CD4-positive, alpha-beta T cell (primary cell): ENCODE results near the gene PPFIBP2. TPM values are rescaled to one million over a fixed set of nuclear protein-coding genes. Genes with fewer than 3 reads are reported as not detected.

Experiments used
- ATAC-seq: fragments of 200-7000 bp; cut with Tn5 transposase; one replicate; pipeline ENCODE4 v1.10.0; 2022; ENCODE audit warnings: mild to moderate bottlenecking; ENCODE audit not compliant: poor library complexity
- CTCF ChIA-PET: fragments of 350-600 bp; sonication (Branson Sonifier 250); formaldehyde crosslinking; loops from one replicate; lab custom pipeline; 2021; ENCODE audit warnings: antibody characterized with exemption, inconsistent platforms; lab: Charles Lee
- POLR2A ChIA-PET: fragments of 350-600 bp; sonication (Branson Sonifier 250); formaldehyde crosslinking; loops from one replicate; lab custom pipeline; 2021; ENCODE audit warnings: antibody characterized with exemption, inconsistent platforms; lab: Charles Lee
- DNase-seq, 14 experiments: peaks; one replicate each; pipeline ENCODE4 v3.0.0-alpha.2; 2013 to 2020; ENCODE audit warnings: mixed read lengths in 2 of 14
- H3K27ac ChIP-seq, 2 donors: one replicate each; pipeline versions ENCODE4 v1.5.1 to v1.7.0; 2013; ENCODE audit warnings: low read length in 2 of 2, low read depth in 1 of 2, mild to moderate bottlenecking in 1 of 2
- H3K27me3 ChIP-seq, 2 experiments: 1 replicate in 1 of 2; 2 replicates in 1 of 2; pipeline versions ENCODE4 v1.6.1 to v1.7.0; 2013; ENCODE audit warnings: low read length in 2 of 2, control low read depth in 1 of 2, mild to moderate bottlenecking in 1 of 2, moderate library complexity in 1 of 2; ENCODE audit not compliant: insufficient read depth in 2 of 2, control insufficient read depth in 1 of 2
- H3K36me3 ChIP-seq: one replicate; pipeline ENCODE4 v1.6.1; 2013; ENCODE audit warnings: low read length, control low read depth; ENCODE audit not compliant: insufficient read depth
- H3K4me1 ChIP-seq: one replicate; pipeline ENCODE4 v1.6.1; 2013; ENCODE audit warnings: low read length, control low read depth; ENCODE audit not compliant: insufficient read depth
- H3K4me3 ChIP-seq: one replicate; pipeline ENCODE4 v1.5.1; 2013; ENCODE audit warnings: mild to moderate bottlenecking, low read length, moderate library complexity
- H3K9me3 ChIP-seq, 2 experiments: 1 replicate in 1 of 2; 2 replicates in 1 of 2; pipeline versions ENCODE4 v1.6.1 to v1.7.0; 2013; ENCODE audit warnings: low read length in 2 of 2, mild to moderate bottlenecking in 2 of 2, control low read depth in 1 of 2, moderate library complexity in 1 of 2; ENCODE audit not compliant: control insufficient read depth in 1 of 2, insufficient read depth in 1 of 2
- H3K27ac Mint-ChIP-seq: one replicate; pipeline ENCODE4 v1.8.0; 2020; ENCODE audit warnings: mixed read lengths
- H3K27me3 Mint-ChIP-seq: one replicate; pipeline ENCODE4 v1.8.0; 2021; ENCODE audit warnings: mixed read lengths
- H3K36me3 Mint-ChIP-seq: one replicate; pipeline ENCODE4 v1.8.0; 2021; ENCODE audit warnings: low read depth, mixed read lengths
- H3K4me1 Mint-ChIP-seq: one replicate; pipeline ENCODE4 v1.8.0; 2021; ENCODE audit warnings: low read depth, mixed read lengths
- H3K4me3 Mint-ChIP-seq: one replicate; pipeline ENCODE4 v1.8.0; 2020; ENCODE audit warnings: mild to moderate bottlenecking, mixed read lengths
- H3K9me3 Mint-ChIP-seq: one replicate; pipeline ENCODE4 v1.8.0; 2020; ENCODE audit warnings: mixed read lengths
- intact Hi-C, 2 experiments: fragments of 100-400 bp; cut with DNase I in 1 of 2; cut with micrococcal nuclease in 1 of 2; formaldehyde crosslinking; loops; one replicate each; pipeline versions ENCODE4 v1.15.1 to v1.9.0; 2023 to 2025; cut with DNase I, micrococcal nuclease
- total RNA-seq, 174 experiments: library from RNA in 2 of 174; stranded (reverse) in 2 of 174; gene quantifications; one replicate each; pipeline ENCODE4 v1.2.3 and lab custom pipeline; 2021 to 2026
- TF ChIP-seq, protein P1 (sequence below): fragments of 200-600 bp; IDR thresholded peaks from one replicate; pipeline ENCODE4 v1.8.0; 2022; ENCODE audit warnings: antibody characterized with exemption, mild to moderate bottlenecking

The PPFIBP2 gene
- total RNA-seq, 2 experiments from 2014 or later: 27.0 to 35.9 TPM

DNA sequence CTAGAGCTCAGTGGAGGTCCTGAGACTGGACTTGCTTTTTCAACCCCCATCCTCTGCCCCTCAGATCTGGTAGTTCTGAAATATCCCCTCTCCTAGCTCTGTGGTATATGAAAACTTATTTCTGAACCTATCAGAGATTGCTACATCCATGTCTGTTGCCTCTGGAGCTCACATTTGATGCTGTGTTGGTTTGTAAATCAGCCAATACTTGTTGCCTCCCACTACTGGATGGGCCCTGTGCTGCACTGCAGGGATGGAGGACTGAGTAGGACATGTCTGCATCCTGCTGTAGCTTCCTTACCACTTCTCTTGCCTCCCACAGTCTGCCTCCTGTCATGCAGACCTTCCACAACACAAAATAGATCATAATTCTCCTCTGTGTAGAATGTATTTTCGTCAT lies 23.3 kb upstream of the PPFIBP2 start:
- H3K4me3 ChIP-seq: no peak overlapping the region
- TF ChIP-seq, protein P1, sequence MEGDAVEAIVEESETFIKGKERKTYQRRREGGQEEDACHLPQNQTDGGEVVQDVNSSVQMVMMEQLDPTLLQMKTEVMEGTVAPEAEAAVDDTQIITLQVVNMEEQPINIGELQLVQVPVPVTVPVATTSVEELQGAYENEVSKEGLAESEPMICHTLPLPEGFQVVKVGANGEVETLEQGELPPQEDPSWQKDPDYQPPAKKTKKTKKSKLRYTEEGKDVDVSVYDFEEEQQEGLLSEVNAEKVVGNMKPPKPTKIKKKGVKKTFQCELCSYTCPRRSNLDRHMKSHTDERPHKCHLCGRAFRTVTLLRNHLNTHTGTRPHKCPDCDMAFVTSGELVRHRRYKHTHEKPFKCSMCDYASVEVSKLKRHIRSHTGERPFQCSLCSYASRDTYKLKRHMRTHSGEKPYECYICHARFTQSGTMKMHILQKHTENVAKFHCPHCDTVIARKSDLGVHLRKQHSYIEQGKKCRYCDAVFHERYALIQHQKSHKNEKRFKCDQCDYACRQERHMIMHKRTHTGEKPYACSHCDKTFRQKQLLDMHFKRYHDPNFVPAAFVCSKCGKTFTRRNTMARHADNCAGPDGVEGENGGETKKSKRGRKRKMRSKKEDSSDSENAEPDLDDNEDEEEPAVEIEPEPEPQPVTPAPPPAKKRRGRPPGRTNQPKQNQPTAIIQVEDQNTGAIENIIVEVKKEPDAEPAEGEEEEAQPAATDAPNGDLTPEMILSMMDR: no peak
- CTCF ChIA-PET: interaction anchor here (1.6 kb wide), 2 partner anchors 11 to 48 kb away, joined by 3 read pairs; no protein-coding TSS in a partner anchor
- no peaks in the 10 kb centered on the region for H3K27me3 Mint-ChIP-seq
- no peaks in the 10 kb centered on the region for H3K4me1 Mint-ChIP-seq
- H3K27ac ChIP-seq: no peak overlapping the region
- no peaks in the 10 kb centered on the region for H3K4me1 ChIP-seq
- ATAC-seq: no peak
- no peaks in the 10 kb centered on the region for H3K27me3 ChIP-seq
- no peak overlapping the region for H3K4me3 Mint-ChIP-seq
- H3K36me3 ChIP-seq: no peaks in the 10 kb centered on the region
- no peak overlapping the region for H3K27ac Mint-ChIP-seq
- H3K9me3 Mint-ChIP-seq: no peaks in the 10 kb centered on the region
- intact Hi-C loops: no loop called here
- no peaks in the 10 kb centered on the region for H3K9me3 ChIP-seq
- no peaks in the 10 kb centered on the region for H3K36me3 Mint-ChIP-seq
- POLR2A ChIA-PET: no interaction called here
- no peak for DNase-seq

DNA sequence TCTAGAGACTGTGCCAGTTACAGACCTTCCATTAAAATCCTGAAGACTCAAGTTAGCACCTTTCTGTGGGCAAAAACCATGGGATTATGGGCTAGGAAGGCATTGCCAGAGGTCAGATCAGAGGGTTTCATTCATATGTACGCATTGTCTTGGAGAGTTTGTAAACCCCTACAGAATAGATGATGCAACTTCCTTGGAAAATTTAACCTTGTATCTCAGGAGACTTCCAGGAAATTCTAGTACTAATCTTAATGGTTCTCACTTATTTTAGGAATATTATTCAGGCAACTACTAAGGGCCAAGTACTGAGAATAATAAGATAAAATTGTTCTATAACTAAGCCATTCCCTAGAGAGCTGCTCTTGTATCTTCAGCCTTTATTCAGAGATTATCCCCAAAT lies 21.5 kb upstream of the PPFIBP2 start:
- no peaks in the 10 kb centered on the region for H3K27me3 Mint-ChIP-seq

DNA sequence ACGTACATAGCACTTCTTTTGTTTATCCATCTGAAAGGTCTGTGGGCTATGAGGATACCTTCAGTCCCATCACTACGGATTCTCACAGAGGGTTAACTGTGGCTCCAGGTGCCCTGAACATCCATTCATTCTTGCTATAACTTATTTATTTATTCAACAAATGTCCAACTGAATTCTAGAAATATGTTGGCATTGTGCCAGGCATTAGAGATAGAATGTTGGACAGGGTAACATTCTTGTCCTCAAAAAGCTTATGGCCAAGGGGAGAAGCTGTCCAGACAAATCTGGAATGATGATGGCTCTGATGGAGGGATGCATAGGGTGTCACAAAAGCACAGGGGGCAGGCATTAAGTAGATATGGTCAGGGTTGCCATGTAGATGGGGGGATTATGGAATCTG lies 20.1 kb upstream of the PPFIBP2 start:
- H3K4me1 Mint-ChIP-seq: no peaks in the 10 kb centered on the region
- H3K4me3 ChIP-seq: no peak overlapping the region
- no peak for ATAC-seq
- H3K4me3 Mint-ChIP-seq: no peak overlapping the region
- TF ChIP-seq, protein P1: no peak
- H3K27me3 Mint-ChIP-seq: no peaks in the 10 kb centered on the region
- ChIA-PET CTCF (no interaction called here), POLR2A (no interaction called here)
- no peaks in the 10 kb centered on the region for H3K27me3 ChIP-seq
- no peak overlapping the region for H3K27ac ChIP-seq
- no peaks in the 10 kb centered on the region for H3K36me3 ChIP-seq
- H3K9me3 ChIP-seq: no peaks in the 10 kb centered on the region
- no peaks in the 10 kb centered on the region for H3K36me3 Mint-ChIP-seq
- H3K4me1 ChIP-seq: no peaks in the 10 kb centered on the region
- no peak overlapping the region for H3K27ac Mint-ChIP-seq
- no peak for DNase-seq
- H3K9me3 Mint-ChIP-seq: no peaks in the 10 kb centered on the region
- intact Hi-C loops: no loop called here

More for the DNA sequence above, 21.5 kb upstream of the PPFIBP2 start:
- POLR2A ChIA-PET: no interaction called here
- Histone ChIP-seq H3K36me3 (no peaks in the 10 kb centered on the region), H3K4me1 (no peaks in the 10 kb centered on the region), H3K27me3 (no peaks in the 10 kb centered on the region), H3K4me3 (no peak overlapping the region), H3K9me3 (no peaks in the 10 kb centered on the region), H3K27ac (no peak overlapping the region)
- H3K9me3 Mint-ChIP-seq: no peaks in the 10 kb centered on the region
- TF ChIP-seq, protein P1: no peak
- intact Hi-C loops: no loop called here
- ATAC-seq: no peak
- no peak overlapping the region for H3K27ac Mint-ChIP-seq
- DNase-seq: no peak
- H3K4me1 Mint-ChIP-seq: no peaks in the 10 kb centered on the region
- no peak overlapping the region for H3K4me3 Mint-ChIP-seq
- CTCF ChIA-PET: no interaction called here
- no peaks in the 10 kb centered on the region for H3K36me3 Mint-ChIP-seq
